Keratinocyte (primary cell): ENCODE results near the gene ABCG1.

Source experiments
- CTCF ChIP-seq, 3 experiments: IDR thresholded peaks in 1 of 3; conservative IDR thresholded peaks in 1 of 3; optimal IDR thresholded peaks in 1 of 3; 2 replicates in 2 of 3; 3 replicates in 1 of 3; pipeline versions ENCODE3 to v1.5.1; 2011; ENCODE audit warnings: low read length in 3 of 3, mild to moderate bottlenecking in 3 of 3, moderate library complexity in 2 of 3, control low read depth in 1 of 3, inconsistent platforms in 1 of 3; ENCODE audit not compliant: insufficient read depth in 2 of 3; ENCODE audit errors: extremely low read depth in 1 of 3
- EZH2 ChIP-seq: IDR thresholded peaks from one replicate; pipeline ENCODE4 v1.6.1; 2012; ENCODE audit warnings: inconsistent platforms, mild to moderate bottlenecking, low read length, moderate library complexity

- TF ChIP-seq CTCF (optimal IDR thresholded peaks at IDR 0.05 in 1 of 3, IDR thresholded peaks at IDR 0.05 in 1 of 3, conservative IDR thresholded peaks at IDR 0.05 in 1 of 3; ENCODE audit: extremely low read depth in 1 of 3, insufficient read depth in 2 of 3, low read length in 3 of 3), result no peak
- TF ChIP-seq EZH2, result no peak
These were observed 29.3 kb downstream of the ABCG1 start for GRCh38 chr21:42248241-42248640.
